Uterus (tissue), 4 donors: ENCODE data around the gene PBX1. TPM values are rescaled to one million over a fixed set of nuclear protein-coding genes. Genes with fewer than 3 reads are reported as not detected.

Source experiments
- DNase-seq, 2 donors: peaks; one replicate each; pipeline ENCODE4 v3.0.0-alpha.2; 2019 to 2020
- H3K27ac ChIP-seq, 2 donors: fragments of 200-600 bp; sonication (generic); 1 replicate in 1 of 2; 2 replicates in 1 of 2; pipeline ENCODE4 v1.5.1; 2016 to 2018
- H3K27me3 ChIP-seq, 2 donors: fragments of 200-600 bp; sonication (generic); one replicate each; pipeline ENCODE4 v1.5.1; 2018 to 2019; ENCODE audit warnings: control low read depth in 1 of 2
- H3K36me3 ChIP-seq, 2 donors: fragments of 200-600 bp; sonication (generic); one replicate each; pipeline ENCODE4 v1.5.1; 2019; ENCODE audit warnings: control low read depth in 1 of 2
- H3K4me1 ChIP-seq, 2 donors: fragments of 200-600 bp; sonication (generic); one replicate each; pipeline ENCODE4 v1.5.1; 2018 to 2019; ENCODE audit warnings: control low read depth in 1 of 2
- H3K4me3 ChIP-seq, 2 donors: fragments of 200-600 bp; sonication (generic); 1 replicate in 1 of 2; 2 replicates in 1 of 2; pipeline ENCODE4 v1.5.1; 2018 to 2019; ENCODE audit warnings: mild to moderate bottlenecking in 1 of 2
- H3K9me3 ChIP-seq, 2 donors: fragments of 200-600 bp; sonication (generic); one replicate each; pipeline ENCODE4 v1.5.1; 2019; ENCODE audit warnings: control low read depth in 1 of 2
- CTCF ChIP-seq, 4 experiments: fragments of 200-600 bp in 2 of 4; fragments of 450-650 bp in 2 of 4; sonication (generic) in 2 of 4; IDR thresholded peaks; one replicate each; pipeline ENCODE4 v1.5.1; 2016 to 2019; ENCODE audit warnings: antibody characterized with exemption in 4 of 4, mild to moderate bottlenecking in 2 of 4, moderate library complexity in 1 of 4
- POLR2A ChIP-seq, 2 donors: fragments of 450-650 bp; IDR thresholded peaks; one replicate each; pipeline ENCODE4 v1.6.1; 2016; ENCODE audit warnings: antibody characterized with exemption in 2 of 2, mild to moderate bottlenecking in 1 of 2, moderate library complexity in 1 of 2
- intact Hi-C: fragments of 100-400 bp; cut with DNase I; formaldehyde crosslinking; loops from one replicate; pipeline ENCODE4 v1.15.1; 2023; ENCODE audit warnings: low total_unique reads
- total RNA-seq, 4 donors: library from RNA; depleted of rRNA in 3 of 4; stranded (reverse); fragments of >200 nt in 3 of 4; gene quantifications; one replicate each; pipeline versions ENCODE4 v1.1.0 to v1.2.4, GENCODE V29; 2014 to 2023
- donor health status: DM: yes; HTN: yes; CAD: no.

Gene PBX1
- total RNA-seq, 4 donors from 2014 or later: 122 to 831 (median 207) TPM

GRCh38 chr1:164659621-164660411 is 100.8 kb downstream of the PBX1 start:
- no peaks in the 10 kb centered on the region for H3K9me3 ChIP-seq
- DNase-seq: peak in 1 of 2 donors; percentile 48
- H3K27ac ChIP-seq: peak overlapping the region; percentile 54 to 68
- H3K27me3 ChIP-seq: no peaks in the 10 kb centered on the region
- H3K4me1 ChIP-seq: peaks cover 7 to 11% of the 10 kb centered on the region in 2 donors
- intact Hi-C loops: no loop called here
- H3K4me3 ChIP-seq: no peak overlapping the region
- H3K36me3 ChIP-seq: no peaks in the 10 kb centered on the region
- no peak for TF ChIP-seq POLR2A (IDR thresholded peaks at IDR 0.05)
- TF ChIP-seq CTCF (IDR thresholded peaks at IDR 0.05): no peak

- no peak for TF ChIP-seq POLR2A (IDR thresholded peaks at IDR 0.05)
- intact Hi-C loops: no loop called here
- Histone ChIP-seq H3K27me3 (no peaks in the 10 kb centered on the region), H3K4me3 (no peak overlapping the region), H3K36me3 (no peaks in the 10 kb centered on the region), H3K4me1 (peaks cover 7 to 11% of the 10 kb centered on the region in 2 donors), H3K27ac (peak overlapping the region; percentile 8 to 68), H3K9me3 (no peaks in the 10 kb centered on the region)
- no peak for DNase-seq
These were observed 101.4 kb downstream of the PBX1 start for GRCh38 chr1:164660412-164660772.

- DNase-seq: no peak
- Histone ChIP-seq H3K4me1 (peaks cover 7 to 11% of the 10 kb centered on the region in 2 donors), H3K27me3 (no peaks in the 10 kb centered on the region), H3K9me3 (no peaks in the 10 kb centered on the region), H3K27ac (peak overlapping the region; percentile 8 to 68), H3K36me3 (no peaks in the 10 kb centered on the region), H3K4me3 (no peak overlapping the region)
- intact Hi-C loops: no loop called here
- no peak for TF ChIP-seq POLR2A (IDR thresholded peaks at IDR 0.05)
- no peak for TF ChIP-seq CTCF (IDR thresholded peaks at IDR 0.05)
These were observed 101.8 kb downstream of the PBX1 start for GRCh38 chr1:164660775-164661174.

GRCh38 chr1:164662462-164662861 is 103.5 kb downstream of the PBX1 start:
- Histone ChIP-seq H3K4me1 (peaks cover 11 to 12% of the 10 kb centered on the region in 2 donors), H3K27ac (peak overlapping the region; percentile 48 to 68), H3K36me3 (no peaks in the 10 kb centered on the region), H3K27me3 (no peaks in the 10 kb centered on the region), H3K9me3 (no peaks in the 10 kb centered on the region), H3K4me3 (no peak overlapping the region)
- intact Hi-C loops: no loop called here
- no peak for TF ChIP-seq POLR2A (IDR thresholded peaks at IDR 0.05)
- no peak for TF ChIP-seq CTCF (IDR thresholded peaks at IDR 0.05)
- DNase-seq: no peak

DNA sequence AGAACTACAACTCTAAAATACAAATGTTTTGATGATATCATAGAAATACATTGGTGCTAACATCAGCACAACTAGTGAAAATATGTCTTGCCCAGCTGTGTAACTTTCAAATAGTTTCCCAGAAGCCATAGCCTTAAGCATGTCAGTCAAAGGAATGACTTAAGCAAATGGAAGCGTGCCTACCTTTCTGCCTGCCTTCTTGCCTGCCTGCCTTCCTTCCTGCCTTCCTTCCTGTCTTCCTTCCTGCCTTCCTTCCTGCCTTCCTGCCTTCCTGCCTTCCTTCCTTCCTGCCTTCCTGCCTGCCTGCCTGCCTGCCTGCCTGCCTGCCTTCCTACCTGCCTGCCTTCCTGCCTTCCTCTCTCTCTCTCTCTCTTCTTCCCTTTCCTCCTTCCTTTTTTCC is 104.0 kb downstream of the PBX1 start:
- Histone ChIP-seq H3K36me3 (no peaks in the 10 kb centered on the region), H3K4me3 (no peak overlapping the region), H3K27ac (peak overlapping the region; percentile 48 to 68), H3K27me3 (no peaks in the 10 kb centered on the region), H3K4me1 (peaks cover 10 to 11% of the 10 kb centered on the region in 2 donors), H3K9me3 (no peaks in the 10 kb centered on the region)
- TF ChIP-seq POLR2A (IDR thresholded peaks at IDR 0.05) (no peak), CTCF (IDR thresholded peaks at IDR 0.05) (no peak)
- intact Hi-C loops: no loop called here
- DNase-seq: no peak
